Fibroblast of villous mesenchyme (primary cell): Measurements from ENCODE around the gene INTS6L. TPM values are rescaled to one million over a fixed set of nuclear protein-coding genes. Genes with fewer than 3 reads are reported as not detected.

Experiments used
- DNase-seq: peaks from one replicate; pipeline ENCODE4 v3.0.0-alpha.2; 2010; ENCODE audit warnings: low read depth
- H3K4me3 ChIP-seq: 2 replicates; pipeline ENCODE4 v1.5.1; 2011; ENCODE audit warnings: low read depth, mild to moderate bottlenecking, low read length
- total RNA-seq: library from RNA; depleted of rRNA; stranded (reverse); fragments of >200 nt; gene quantifications from 2 replicates; pipeline ENCODE4 v1.2.3, GENCODE V29; 2012
- TF ChIP-seq, protein P1 (sequence below): IDR thresholded peaks from 2 replicates; pipeline ENCODE4 v1.5.1; 2012; ENCODE audit warnings: low read depth, mild to moderate bottlenecking, low read length; ENCODE audit not compliant: insufficient read depth

Gene INTS6L
- total RNA-seq, 1 donor: 8.2 TPM

GRCh38 chrX:135547767-135548166, 27.3 kb downstream of the INTS6L start:
- H3K4me3 ChIP-seq: no peak overlapping the region
- TF ChIP-seq, protein P1, sequence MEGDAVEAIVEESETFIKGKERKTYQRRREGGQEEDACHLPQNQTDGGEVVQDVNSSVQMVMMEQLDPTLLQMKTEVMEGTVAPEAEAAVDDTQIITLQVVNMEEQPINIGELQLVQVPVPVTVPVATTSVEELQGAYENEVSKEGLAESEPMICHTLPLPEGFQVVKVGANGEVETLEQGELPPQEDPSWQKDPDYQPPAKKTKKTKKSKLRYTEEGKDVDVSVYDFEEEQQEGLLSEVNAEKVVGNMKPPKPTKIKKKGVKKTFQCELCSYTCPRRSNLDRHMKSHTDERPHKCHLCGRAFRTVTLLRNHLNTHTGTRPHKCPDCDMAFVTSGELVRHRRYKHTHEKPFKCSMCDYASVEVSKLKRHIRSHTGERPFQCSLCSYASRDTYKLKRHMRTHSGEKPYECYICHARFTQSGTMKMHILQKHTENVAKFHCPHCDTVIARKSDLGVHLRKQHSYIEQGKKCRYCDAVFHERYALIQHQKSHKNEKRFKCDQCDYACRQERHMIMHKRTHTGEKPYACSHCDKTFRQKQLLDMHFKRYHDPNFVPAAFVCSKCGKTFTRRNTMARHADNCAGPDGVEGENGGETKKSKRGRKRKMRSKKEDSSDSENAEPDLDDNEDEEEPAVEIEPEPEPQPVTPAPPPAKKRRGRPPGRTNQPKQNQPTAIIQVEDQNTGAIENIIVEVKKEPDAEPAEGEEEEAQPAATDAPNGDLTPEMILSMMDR: no peak

GRCh38 chrX:135549519-135549918, 29.1 kb downstream of the INTS6L start:
- TF ChIP-seq, protein P1: no peak
- no peak overlapping the region for H3K4me3 ChIP-seq
- no peak for DNase-seq

More at GRCh38 chrX:135547767-135548166, 27.3 kb downstream of the INTS6L start:
- DNase-seq: no peak

DNA sequence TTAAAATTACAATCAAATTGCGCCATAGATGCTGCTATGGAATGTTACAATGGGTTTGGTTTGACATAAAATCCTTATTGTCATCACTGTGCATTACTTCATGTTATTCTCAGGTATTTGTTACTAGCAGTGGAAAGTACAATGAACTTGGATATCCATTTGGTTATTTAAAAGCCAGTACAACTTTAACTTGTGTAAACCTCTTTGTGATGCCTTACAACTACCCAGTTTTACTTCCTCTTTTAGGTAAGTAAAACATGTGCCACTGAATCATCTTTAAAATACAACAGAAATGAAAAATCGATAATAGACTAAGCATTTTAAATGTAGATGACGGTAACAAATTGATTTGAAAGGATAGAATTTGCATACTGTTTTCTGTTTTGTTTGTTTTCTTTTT, 35.6 kb downstream of the INTS6L start:
- H3K4me3 ChIP-seq: no peak overlapping the region
- DNase-seq: no peak
- TF ChIP-seq, protein P1: no peak

DNA sequence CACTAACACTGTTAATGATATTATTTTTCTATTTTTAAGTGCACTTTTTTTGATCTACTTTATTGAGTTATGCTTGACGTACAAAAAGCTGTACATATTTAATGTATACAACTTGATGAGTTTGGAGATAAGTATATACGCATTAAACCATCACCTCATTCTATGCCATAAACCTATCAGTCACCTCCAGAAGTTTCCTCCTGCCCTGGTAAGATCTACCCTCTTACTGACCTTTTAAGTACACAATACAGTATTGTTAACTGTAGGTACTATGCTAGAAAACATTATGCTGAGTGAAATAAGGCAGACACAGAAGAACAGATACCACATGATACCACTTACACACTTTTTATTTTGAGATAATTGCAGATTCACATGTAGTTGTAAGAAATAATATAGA, 36.9 kb downstream of the INTS6L start:
- H3K4me3 ChIP-seq: no peak overlapping the region
- no peak for DNase-seq
- TF ChIP-seq, protein P1: no peak

- TF ChIP-seq, protein P1: peak; percentile 45
- peak; percentile 1 for DNase-seq
- H3K4me3 ChIP-seq: no peak overlapping the region
Measured at GRCh38 chrX:135572436-135572835, 52.0 kb downstream of the INTS6L start.

DNA sequence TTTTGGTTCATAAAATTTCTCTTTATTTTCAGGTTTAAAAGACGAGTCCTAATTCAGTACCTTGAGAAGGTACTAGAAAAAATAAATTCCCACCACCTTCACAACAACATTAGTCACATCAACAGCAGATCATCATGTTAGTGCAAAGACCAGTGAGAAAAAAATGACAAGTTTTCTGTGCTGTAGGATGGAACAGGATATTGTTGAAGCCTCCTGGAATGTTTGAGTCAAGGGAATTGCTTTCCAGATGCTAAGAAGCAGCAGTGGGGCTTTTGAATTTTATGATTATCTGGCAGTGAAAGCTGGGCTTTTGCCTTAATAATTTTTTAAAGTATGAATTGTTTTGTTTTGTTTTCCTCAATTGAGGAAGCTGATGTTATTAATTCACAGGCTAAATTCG, 61.0 kb downstream of the INTS6L start:
- TF ChIP-seq, protein P1: no peak
- DNase-seq: no peak
- no peak overlapping the region for H3K4me3 ChIP-seq

DNA sequence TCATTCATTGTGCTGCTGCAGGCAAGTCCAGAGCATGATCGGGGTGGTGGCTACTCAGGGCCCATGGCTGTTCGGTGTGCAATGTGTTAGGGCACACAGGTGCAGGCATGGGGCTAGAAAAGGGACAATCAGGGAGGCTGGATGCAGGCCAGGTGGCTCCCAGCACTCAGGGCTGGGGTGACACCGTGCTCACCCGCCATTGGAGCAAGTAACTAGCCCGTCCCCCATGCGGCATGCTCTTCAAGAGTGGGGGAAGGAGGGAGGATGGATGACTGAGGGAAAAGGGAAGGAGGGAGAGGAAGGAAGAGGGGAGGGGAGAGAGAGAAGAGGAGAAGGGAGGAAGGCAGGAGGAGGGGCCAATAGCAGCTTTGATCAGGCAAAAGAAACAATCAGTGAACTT, 64.7 kb downstream of the INTS6L start:
- no peak for DNase-seq
- no peak overlapping the region for H3K4me3 ChIP-seq
- TF ChIP-seq, protein P1: no peak
